PFSK-1 (cell line): ENCODE data around the gene PTPRA.

Experiments
- FOXP2 ChIP-seq: optimal IDR thresholded peaks from 2 replicates; pipeline ENCODE3; 2011; ENCODE audit warnings: borderline replicate concordance, control low read depth, inconsistent platforms; ENCODE audit not compliant: insufficient read depth; ENCODE audit errors: extremely low read length, extremely low read depth
- POLR2AphosphoS5 ChIP-seq: IDR thresholded peaks from 2 replicates; pipeline ENCODE4 v1.6.1; 2012; ENCODE audit warnings: low read depth, mild to moderate bottlenecking, control low read depth, low read length, moderate library complexity
- REST ChIP-seq, 2 experiments: IDR thresholded peaks; 2 replicates each; pipeline versions ENCODE4 v1.6.1 to v1.8.0; 2011 to 2012; ENCODE audit warnings: low read depth in 2 of 2, low read length in 2 of 2, control low read depth in 1 of 2, inconsistent platforms in 1 of 2, mild to moderate bottlenecking in 1 of 2, moderate library complexity in 1 of 2; ENCODE audit not compliant: insufficient read depth in 1 of 2
- SIN3A ChIP-seq: IDR thresholded peaks from 2 replicates; pipeline ENCODE4 v1.6.1; 2012; ENCODE audit warnings: mild to moderate bottlenecking, low read length, moderate library complexity, borderline replicate concordance; ENCODE audit not compliant: insufficient read depth
- TAF1 ChIP-seq: IDR thresholded peaks from 2 replicates; pipeline ENCODE4 v1.6.1; 2012; ENCODE audit warnings: low read length, control low read depth, borderline replicate concordance; ENCODE audit not compliant: insufficient read depth

PTPRA gene

GRCh38 chr20:3084986-3085360, 211.7 kb downstream of the PTPRA start:
- TF ChIP-seq REST (IDR thresholded peaks at IDR 0.05; ENCODE audit: insufficient read depth in 1 of 2, low read depth in 2 of 2, low read length in 2 of 2) (no peak), TAF1 (no peak)

- TF ChIP-seq REST (IDR thresholded peaks at IDR 0.05; ENCODE audit: insufficient read depth in 1 of 2, low read depth in 2 of 2, low read length in 2 of 2) (no peak), POLR2AphosphoS5 (no peak), TAF1 (no peak)
Measured at GRCh38 chr20:3085571-3086072, 212.3 kb downstream of the PTPRA start.

GRCh38 chr20:3088031-3088430, 214.8 kb downstream of the PTPRA start:
- TF ChIP-seq TAF1, result no peak
- TF ChIP-seq POLR2AphosphoS5, result no peak
- TF ChIP-seq FOXP2, result no peak
- no peak for TF ChIP-seq SIN3A
- no peak for TF ChIP-seq REST (IDR thresholded peaks at IDR 0.05; ENCODE audit: insufficient read depth in 1 of 2, low read depth in 2 of 2, low read length in 2 of 2)
